ENCODE results near the gene WDFY2. TPM values are rescaled to one million over a fixed set of nuclear protein-coding genes. Genes with fewer than 3 reads are reported as not detected.

The WDFY2 gene
- total and polyA plus RNA-seq, 7 experiments from 2014 or later: 3.2 to 44.3 (median 18.6) TPM

- CTCF ChIA-PET: interaction anchor here (1.7 kb wide), 1 partner anchor 162 kb away, joined by 7 read pairs; no protein-coding TSS in a partner anchor
- POLR2A ChIA-PET: interaction anchor here (0.6 to 4.1 kb wide), 6 partner anchors 11 to 164 kb away, joined by 3 to 44 read pairs (median 3); partner anchors contain the start of gene INTS6
- H3K9me3 ChIP-seq (ENCODE audit: control insufficient read depth in 2 of 3, low read length in 3 of 3): no peaks in the 10 kb centered on the region
- intact Hi-C loops (cut with micrococcal nuclease): loop anchor here (5.0 to 10.0 kb wide), 2 partner anchors 34 to 191 kb away; partner anchors contain the start of gene DHRS12 (in 1 of the 2)
- Mint-ChIP-seq H3K36me3 (peaks cover 0 to 15% (median 0%) of the 10 kb centered on the region in 5 donors), H3K9me3 (peaks cover 0 to 4% (median 0%) of the 10 kb centered on the region in 11 donors), H3K27me3 (peaks cover 0 to 2% (median 0%) of the 10 kb centered on the region in 5 donors), H3K4me1 (peaks cover 10 to 29% (median 18%) of the 10 kb centered on the region in 7 donors), H3K27ac (peak overlapping the region in 6 of 9 donors; percentile 25 to 93 (median 57)), H3K4me3 (peak overlapping the region in 4 of 10 donors; percentile 4 to 38 (median 9))
- no peak for DNase-seq
- ATAC-seq: no peak
- peaks cover 3 to 4% of the 10 kb centered on the region in 2 donors for H3K4me1 ChIP-seq (ENCODE audit: control insufficient read depth in 2 of 2, insufficient read depth in 2 of 2, low read length in 2 of 2)
- no peak overlapping the region for H3K4me3 ChIP-seq (ENCODE audit: low read length)
- H3K27ac ChIP-seq (ENCODE audit: low read depth, low read length): no peak overlapping the region
- H3K36me3 ChIP-seq (ENCODE audit: control insufficient read depth in 2 of 3, insufficient read depth in 3 of 3, low read length in 3 of 3): no peaks in the 10 kb centered on the region
- no peaks in the 10 kb centered on the region for H3K27me3 ChIP-seq (ENCODE audit: control insufficient read depth in 2 of 2, insufficient read depth in 2 of 2, low read length in 2 of 2)
These were observed 29.3 kb downstream of the WDFY2 start for GRCh38 chr13:51613535-51613934.

DNA sequence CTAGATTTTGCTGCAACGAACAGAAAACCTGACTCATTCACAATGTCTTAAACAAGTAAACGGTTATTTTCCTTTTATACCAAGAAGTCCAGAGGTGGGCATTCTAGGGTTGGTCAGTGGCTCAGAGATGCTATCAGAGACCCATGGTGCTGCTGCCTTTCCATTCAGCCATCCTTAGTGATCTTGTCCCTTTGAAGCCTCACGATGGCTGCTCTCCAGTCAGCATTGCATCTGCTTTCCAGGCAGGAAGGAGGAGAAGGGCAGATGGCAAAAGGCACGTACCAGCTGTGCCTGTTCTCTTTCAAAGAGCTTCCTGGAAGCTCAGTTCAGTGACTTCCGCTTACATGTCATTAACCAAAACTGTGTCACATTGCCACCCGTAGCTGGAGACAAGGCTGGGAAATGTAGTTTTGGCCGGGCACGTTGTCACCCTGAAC, 30.1 kb downstream of the WDFY2 start:
- DNase-seq: peak in 8 of 9 donors; percentile 33 to 65 (median 58)
- H3K4me1 Mint-ChIP-seq: peaks cover 11 to 26% (median 16%) of the 10 kb centered on the region in 7 donors
- peaks cover 0 to 2% (median 0%) of the 10 kb centered on the region in 5 donors for H3K27me3 Mint-ChIP-seq
- Histone ChIP-seq H3K36me3 (ENCODE audit: control insufficient read depth in 2 of 3, insufficient read depth in 3 of 3, low read length in 3 of 3) (no peaks in the 10 kb centered on the region), H3K9me3 (ENCODE audit: control insufficient read depth in 2 of 3, low read length in 3 of 3) (no peaks in the 10 kb centered on the region), H3K27me3 (ENCODE audit: control insufficient read depth in 2 of 2, insufficient read depth in 2 of 2, low read length in 2 of 2) (no peaks in the 10 kb centered on the region), H3K27ac (ENCODE audit: low read depth, low read length) (peak overlapping the region; percentile 67), H3K4me3 (ENCODE audit: low read length) (peak overlapping the region; percentile 59), H3K4me1 (ENCODE audit: control insufficient read depth in 2 of 2, insufficient read depth in 2 of 2, low read length in 2 of 2) (peaks cover 3 to 4% of the 10 kb centered on the region in 2 donors)
- peaks cover 0 to 13% (median 0%) of the 10 kb centered on the region in 5 donors for H3K36me3 Mint-ChIP-seq
- intact Hi-C loops (cut with micrococcal nuclease): loop anchor here (1.0 to 10.0 kb wide), 5 partner anchors 20 to 190 kb away; partner anchors contain the start of genes WDFY2 (in 2 of the 2), DHRS12 (in 1 of the 2) and INTS6 (in 1 of the 2)
- CTCF ChIA-PET: interaction anchor here (0.7 to 1.7 kb wide), 5 partner anchors 8 to 200 kb away, joined by 3 to 7 read pairs (median 4); no protein-coding TSS in a partner anchor
- peak overlapping the region; percentile 62 to 90 (median 81) for H3K4me3 Mint-ChIP-seq
- POLR2A ChIA-PET: interaction anchor here (0.9 to 4.1 kb wide), 8 partner anchors 10 to 171 kb away, joined by 3 to 44 read pairs (median 3); partner anchors contain the start of gene INTS6
- peaks cover 0 to 2% (median 0%) of the 10 kb centered on the region in 11 donors for H3K9me3 Mint-ChIP-seq
- H3K27ac Mint-ChIP-seq: peak overlapping the region; percentile 79 to 98 (median 93)
- ATAC-seq: peak; percentile 92

DNA sequence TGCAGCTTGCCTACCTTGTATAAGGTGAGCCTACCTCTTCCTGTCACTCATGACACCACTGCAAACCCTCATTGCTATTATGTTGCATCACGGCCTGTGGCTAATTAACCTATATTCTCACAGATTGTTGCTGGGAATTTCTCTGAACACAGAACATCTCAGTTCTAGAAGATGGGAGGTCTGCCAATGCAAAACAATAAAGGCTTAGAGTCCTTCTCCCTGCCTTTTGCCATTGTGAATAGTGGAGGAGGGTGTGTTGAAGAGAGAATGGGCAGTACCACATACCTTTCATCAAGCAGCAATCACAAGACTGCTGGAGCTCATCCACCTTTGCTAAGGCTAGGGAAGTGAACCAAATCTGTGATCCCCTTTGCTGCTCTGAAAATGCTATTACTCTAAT, 34.4 kb downstream of the WDFY2 start:
- no peak for DNase-seq
- no peaks in the 10 kb centered on the region for H3K27me3 Mint-ChIP-seq
- Histone ChIP-seq H3K4me3 (ENCODE audit: low read length) (no peak overlapping the region), H3K9me3 (ENCODE audit: control insufficient read depth in 2 of 3, low read length in 3 of 3) (no peaks in the 10 kb centered on the region), H3K36me3 (ENCODE audit: control insufficient read depth in 2 of 3, insufficient read depth in 3 of 3, low read length in 3 of 3) (no peaks in the 10 kb centered on the region), H3K27me3 (ENCODE audit: control insufficient read depth in 2 of 2, insufficient read depth in 2 of 2, low read length in 2 of 2) (no peaks in the 10 kb centered on the region), H3K27ac (ENCODE audit: low read depth, low read length) (no peak overlapping the region), H3K4me1 (ENCODE audit: control insufficient read depth in 2 of 2, insufficient read depth in 2 of 2, low read length in 2 of 2) (peaks cover 3 to 4% of the 10 kb centered on the region in 2 donors)
- no peak for ATAC-seq
- CTCF ChIA-PET: no interaction called here
- H3K4me3 Mint-ChIP-seq: no peak overlapping the region
- peaks cover 0 to 14% (median 5%) of the 10 kb centered on the region in 5 donors for H3K36me3 Mint-ChIP-seq
- POLR2A ChIA-PET: interaction anchor here (0.6 to 1.2 kb wide), 3 partner anchors 27 to 63 kb away, joined by 3 to 4 read pairs (median 3); no protein-coding TSS in a partner anchor
- H3K4me1 Mint-ChIP-seq: peaks cover 23 to 37% (median 29%) of the 10 kb centered on the region in 7 donors
- intact Hi-C loops (cut with micrococcal nuclease): loop anchor here in 1 of 2 donors (10.0 kb wide), 1 partner anchor 186 kb away; the partner anchor contains the start of gene DHRS12
- no peak overlapping the region for H3K27ac Mint-ChIP-seq
- peaks cover 0 to 2% (median 0%) of the 10 kb centered on the region in 11 donors for H3K9me3 Mint-ChIP-seq

GRCh38 chr13:51619614-51620013, 35.4 kb downstream of the WDFY2 start:
- H3K36me3 ChIP-seq (ENCODE audit: control insufficient read depth in 2 of 3, insufficient read depth in 3 of 3, low read length in 3 of 3): no peaks in the 10 kb centered on the region
- intact Hi-C loops (cut with micrococcal nuclease): loop anchor here in 1 of 2 donors (10.0 kb wide), 1 partner anchor 185 kb away; the partner anchor contains the start of gene DHRS12
- no peaks in the 10 kb centered on the region for H3K27me3 ChIP-seq (ENCODE audit: control insufficient read depth in 2 of 2, insufficient read depth in 2 of 2, low read length in 2 of 2)
- Mint-ChIP-seq H3K27ac (no peak overlapping the region), H3K27me3 (no peaks in the 10 kb centered on the region), H3K4me1 (peaks cover 24 to 41% (median 32%) of the 10 kb centered on the region in 7 donors), H3K9me3 (peaks cover 0 to 2% (median 0%) of the 10 kb centered on the region in 11 donors), H3K36me3 (peaks cover 1 to 14% (median 3%) of the 10 kb centered on the region in 5 donors), H3K4me3 (no peak overlapping the region)
- H3K4me1 ChIP-seq (ENCODE audit: control insufficient read depth in 2 of 2, insufficient read depth in 2 of 2, low read length in 2 of 2): no peaks in the 10 kb centered on the region
- H3K9me3 ChIP-seq (ENCODE audit: control insufficient read depth in 2 of 3, low read length in 3 of 3): no peaks in the 10 kb centered on the region
- no peak overlapping the region for H3K4me3 ChIP-seq (ENCODE audit: low read length)
- ATAC-seq (no peak), DNase-seq (no peak)
- H3K27ac ChIP-seq (ENCODE audit: low read depth, low read length): no peak overlapping the region
- ChIA-PET CTCF (no interaction called here), POLR2A (interaction anchor here (1.0 to 1.2 kb wide), 2 partner anchors 26 to 62 kb away, joined by 3 to 4 read pairs; no protein-coding TSS in a partner anchor)

DNA sequence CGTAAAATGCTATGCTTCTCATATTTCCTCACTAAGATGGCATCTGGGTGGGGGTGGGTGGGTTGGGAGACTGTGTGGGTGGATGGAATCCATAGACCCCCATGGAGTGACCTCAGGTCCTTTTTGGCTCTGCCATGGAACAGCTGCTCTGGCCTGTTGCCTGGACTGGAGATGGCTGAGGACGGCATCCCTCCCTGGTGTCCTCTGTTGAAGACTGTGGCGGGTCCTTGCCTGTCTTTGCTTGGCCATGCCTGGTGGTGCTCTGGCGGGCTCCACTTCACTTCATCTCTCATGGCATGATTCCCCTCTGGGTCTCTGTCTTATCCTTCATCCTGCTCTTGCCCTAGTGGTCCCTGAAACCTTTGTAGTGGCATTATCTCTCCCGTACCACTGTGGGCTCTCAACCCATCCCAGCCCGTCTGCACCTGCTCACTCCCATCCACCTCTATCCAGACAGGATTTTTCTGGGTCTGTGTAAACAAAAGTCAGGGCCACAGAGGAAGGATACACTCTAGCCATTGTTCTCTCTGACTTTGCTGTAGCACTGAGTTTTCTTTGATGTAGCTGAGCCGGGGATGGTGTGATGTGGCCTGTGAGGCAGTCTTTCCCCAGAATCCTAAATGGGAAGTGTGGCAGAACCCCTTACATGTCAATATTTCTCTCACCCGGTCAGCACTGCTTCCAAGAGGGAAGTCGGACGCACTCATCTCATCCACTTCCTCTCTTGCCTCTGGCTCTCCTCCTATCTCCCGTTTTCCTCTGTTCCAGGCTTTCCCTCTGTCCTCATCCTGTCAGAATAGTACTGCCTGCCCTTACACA, 36.1 kb downstream of the WDFY2 start:
- ATAC-seq (no peak), DNase-seq (no peak)
- POLR2A ChIA-PET: no interaction called here
- peaks cover 24 to 43% (median 30%) of the 10 kb centered on the region in 7 donors for H3K4me1 Mint-ChIP-seq
- H3K4me1 ChIP-seq (ENCODE audit: control insufficient read depth in 2 of 2, insufficient read depth in 2 of 2, low read length in 2 of 2): no peaks in the 10 kb centered on the region
- H3K27me3 Mint-ChIP-seq: no peaks in the 10 kb centered on the region
- no peaks in the 10 kb centered on the region for H3K36me3 ChIP-seq (ENCODE audit: control insufficient read depth in 2 of 3, insufficient read depth in 3 of 3, low read length in 3 of 3)
- CTCF ChIA-PET: no interaction called here
- no peak overlapping the region for H3K4me3 Mint-ChIP-seq
- H3K9me3 ChIP-seq (ENCODE audit: control insufficient read depth in 2 of 3, low read length in 3 of 3): no peaks in the 10 kb centered on the region
- H3K27ac ChIP-seq (ENCODE audit: low read depth, low read length): no peak overlapping the region
- H3K27me3 ChIP-seq (ENCODE audit: control insufficient read depth in 2 of 2, insufficient read depth in 2 of 2, low read length in 2 of 2): no peaks in the 10 kb centered on the region
- no peak overlapping the region for H3K4me3 ChIP-seq (ENCODE audit: low read length)
- H3K27ac Mint-ChIP-seq: no peak overlapping the region
- intact Hi-C loops (cut with micrococcal nuclease): no loop called here
- H3K36me3 Mint-ChIP-seq: peaks cover 1 to 14% (median 3%) of the 10 kb centered on the region in 5 donors
- peaks cover 0 to 2% (median 0%) of the 10 kb centered on the region in 11 donors for H3K9me3 Mint-ChIP-seq

DNA sequence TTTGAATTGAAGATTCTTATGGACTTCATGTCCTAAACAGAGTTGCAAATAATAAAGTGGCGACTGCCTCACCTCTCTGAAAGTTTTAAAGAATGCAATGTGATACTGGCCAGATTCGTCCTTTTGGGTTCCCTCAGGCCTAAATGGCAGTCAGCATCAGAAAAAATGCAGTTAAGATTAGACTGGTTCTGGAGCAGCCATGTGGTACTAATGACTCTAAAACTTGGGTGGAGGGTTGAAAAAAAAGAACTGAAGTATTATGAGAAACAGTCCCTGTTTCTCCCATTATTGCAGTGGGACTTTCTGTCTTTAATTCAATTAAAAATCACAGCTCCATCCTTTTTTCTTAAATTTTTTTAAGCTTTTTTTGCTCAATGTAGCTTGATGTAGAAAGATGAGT, 37.3 kb downstream of the WDFY2 start:
- Mint-ChIP-seq H3K4me3 (no peak overlapping the region), H3K27ac (no peak overlapping the region), H3K4me1 (peaks cover 24 to 51% (median 33%) of the 10 kb centered on the region in 7 donors), H3K36me3 (peaks cover 0 to 14% (median 3%) of the 10 kb centered on the region in 5 donors), H3K27me3 (no peaks in the 10 kb centered on the region), H3K9me3 (peaks cover 0 to 2% (median 0%) of the 10 kb centered on the region in 11 donors)
- Histone ChIP-seq H3K27ac (ENCODE audit: low read depth, low read length) (no peak overlapping the region), H3K4me3 (ENCODE audit: low read length) (no peak overlapping the region), H3K9me3 (ENCODE audit: control insufficient read depth in 2 of 3, low read length in 3 of 3) (no peaks in the 10 kb centered on the region), H3K27me3 (ENCODE audit: control insufficient read depth in 2 of 2, insufficient read depth in 2 of 2, low read length in 2 of 2) (no peaks in the 10 kb centered on the region), H3K36me3 (ENCODE audit: control insufficient read depth in 2 of 3, insufficient read depth in 3 of 3, low read length in 3 of 3) (no peaks in the 10 kb centered on the region), H3K4me1 (ENCODE audit: control insufficient read depth in 2 of 2, insufficient read depth in 2 of 2, low read length in 2 of 2) (no peaks in the 10 kb centered on the region)
- ChIA-PET POLR2A (no interaction called here), CTCF (interaction anchor here (0.7 kb wide), 1 partner anchor 26 kb away, joined by 4 read pairs; no protein-coding TSS in a partner anchor)
- intact Hi-C loops (cut with micrococcal nuclease): no loop called here
- no peak for DNase-seq
- no peak for ATAC-seq
